AG09319 (cell line): ENCODE results near the gene FGF5.
"Not testable (repeated sequence)": the region's sequence is repeated elsewhere in the genome, so short reads cannot be mapped to it uniquely, and the experiment has no call there.

ENCODE experiments used
- DNase-seq: peaks from one replicate; pipeline ENCODE4 v3.0.0-alpha.2; 2010; ENCODE audit warnings: low read depth; ENCODE audit errors: extremely low read depth
- TF ChIP-seq, protein P1 (sequence below): IDR thresholded peaks from 2 replicates; pipeline ENCODE4 v1.5.1; 2011; ENCODE audit warnings: low read depth, mild to moderate bottlenecking, inconsistent platforms, low read length, moderate library complexity

The FGF5 gene

DNA sequence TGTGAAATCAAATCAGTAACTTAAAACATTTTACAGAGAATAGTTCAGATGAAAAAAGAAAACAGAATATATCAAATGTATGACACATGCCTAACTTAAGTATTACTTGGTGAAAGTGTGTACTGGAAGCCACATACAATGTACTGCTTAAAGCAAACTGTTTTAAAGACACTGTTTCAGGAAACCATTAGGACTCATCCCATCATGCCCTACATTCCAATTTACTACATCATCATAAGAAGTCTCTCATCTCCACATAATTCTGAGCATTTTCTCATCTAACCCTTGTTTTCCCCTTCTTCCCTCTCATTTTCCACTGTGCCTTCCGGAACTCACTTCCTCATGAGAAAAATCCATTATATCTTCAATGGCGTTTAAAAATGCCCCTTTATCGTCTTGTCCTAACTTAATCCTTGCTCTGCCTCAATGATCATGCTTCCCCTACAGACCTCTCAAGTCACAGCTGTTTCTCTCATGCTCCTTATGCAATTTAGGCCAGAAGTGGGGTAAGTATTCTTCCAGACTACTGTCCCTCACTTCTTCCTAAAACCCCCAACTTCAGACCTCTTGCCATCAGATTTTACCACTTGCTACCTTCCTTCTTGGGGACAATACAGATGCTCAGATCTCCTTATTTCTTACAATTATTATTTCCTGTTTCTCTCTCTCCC, 26.8 kb upstream of the FGF5 start:
- TF ChIP-seq, protein P1, sequence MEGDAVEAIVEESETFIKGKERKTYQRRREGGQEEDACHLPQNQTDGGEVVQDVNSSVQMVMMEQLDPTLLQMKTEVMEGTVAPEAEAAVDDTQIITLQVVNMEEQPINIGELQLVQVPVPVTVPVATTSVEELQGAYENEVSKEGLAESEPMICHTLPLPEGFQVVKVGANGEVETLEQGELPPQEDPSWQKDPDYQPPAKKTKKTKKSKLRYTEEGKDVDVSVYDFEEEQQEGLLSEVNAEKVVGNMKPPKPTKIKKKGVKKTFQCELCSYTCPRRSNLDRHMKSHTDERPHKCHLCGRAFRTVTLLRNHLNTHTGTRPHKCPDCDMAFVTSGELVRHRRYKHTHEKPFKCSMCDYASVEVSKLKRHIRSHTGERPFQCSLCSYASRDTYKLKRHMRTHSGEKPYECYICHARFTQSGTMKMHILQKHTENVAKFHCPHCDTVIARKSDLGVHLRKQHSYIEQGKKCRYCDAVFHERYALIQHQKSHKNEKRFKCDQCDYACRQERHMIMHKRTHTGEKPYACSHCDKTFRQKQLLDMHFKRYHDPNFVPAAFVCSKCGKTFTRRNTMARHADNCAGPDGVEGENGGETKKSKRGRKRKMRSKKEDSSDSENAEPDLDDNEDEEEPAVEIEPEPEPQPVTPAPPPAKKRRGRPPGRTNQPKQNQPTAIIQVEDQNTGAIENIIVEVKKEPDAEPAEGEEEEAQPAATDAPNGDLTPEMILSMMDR = no peak
- no peak for DNase-seq

DNA sequence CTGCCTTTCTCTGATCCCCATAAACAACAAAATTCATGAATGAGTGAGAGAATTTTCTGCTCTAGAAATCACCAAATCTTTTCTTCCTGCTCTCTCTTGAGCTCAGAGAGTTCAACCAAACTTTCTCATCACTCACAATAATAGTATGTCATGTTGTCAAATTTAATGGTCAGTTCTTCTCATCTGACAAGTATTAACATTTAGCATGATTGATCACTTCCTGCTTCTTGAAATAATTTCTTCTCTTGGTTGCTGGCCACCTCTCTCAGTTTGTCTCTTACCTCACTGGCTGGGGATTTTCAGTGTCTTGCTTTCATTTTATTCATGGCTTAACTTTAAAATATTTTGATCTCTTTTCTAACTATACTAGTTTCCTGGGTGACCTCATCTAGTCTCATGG, 25.5 kb upstream of the FGF5 start:
- no peak for DNase-seq
- TF ChIP-seq, protein P1 = no peak

DNA sequence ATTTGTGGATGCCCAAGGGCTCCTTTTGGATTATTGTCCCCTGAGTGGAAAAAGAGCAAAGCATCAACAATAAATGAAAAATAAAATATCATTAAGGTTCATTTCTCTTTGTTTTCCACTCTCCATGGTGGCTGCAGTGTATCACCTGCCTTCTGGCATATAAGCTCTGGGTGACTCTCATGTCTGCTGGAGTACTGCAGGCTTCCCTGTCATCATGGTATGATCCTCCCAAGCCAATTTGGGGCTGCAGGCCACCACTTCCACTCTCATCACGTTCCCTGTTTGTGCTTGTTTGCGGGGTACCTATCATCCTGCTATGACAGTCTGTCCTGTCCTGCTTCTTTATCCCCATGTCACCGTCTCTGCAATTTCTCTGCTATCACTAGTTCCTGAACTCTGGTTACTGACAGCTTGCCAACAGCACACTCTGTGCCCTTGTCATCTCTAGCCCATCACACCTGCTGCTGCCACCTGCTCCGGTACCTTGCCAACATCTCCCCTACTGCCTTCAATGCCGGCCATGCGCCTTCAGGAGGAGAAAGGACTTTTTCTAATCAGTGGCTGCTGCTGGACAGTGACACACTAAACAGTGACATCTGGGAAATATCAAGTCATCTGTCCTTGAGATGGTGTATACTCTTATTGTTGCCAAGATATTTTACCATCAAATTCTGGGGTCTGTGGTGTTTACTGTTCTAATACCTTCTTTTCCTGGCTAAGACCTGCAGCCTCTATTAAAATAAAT, 23.0 kb upstream of the FGF5 start:
- DNase-seq = no peak
- TF ChIP-seq, protein P1 = no peak

DNA sequence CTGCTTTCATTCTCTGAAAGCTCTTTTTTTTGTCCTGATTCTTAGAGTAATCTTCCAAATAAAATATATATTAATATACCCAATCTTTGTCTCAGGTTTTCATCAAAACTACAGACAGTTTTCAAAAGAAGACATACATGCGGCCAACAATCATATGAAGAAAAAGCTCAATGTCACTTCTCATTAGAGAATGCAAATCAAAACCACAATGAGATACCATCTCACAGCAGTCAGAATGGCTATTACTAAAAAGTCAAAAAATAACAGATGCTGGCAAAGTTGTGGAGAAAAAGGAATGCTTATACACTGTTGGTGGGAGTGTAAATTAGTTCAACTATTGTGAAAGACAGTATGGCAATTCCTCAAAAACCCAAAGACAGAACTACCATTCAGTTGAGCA, 19.0 kb upstream of the FGF5 start:
- DNase-seq = not testable (repeated sequence)

DNA sequence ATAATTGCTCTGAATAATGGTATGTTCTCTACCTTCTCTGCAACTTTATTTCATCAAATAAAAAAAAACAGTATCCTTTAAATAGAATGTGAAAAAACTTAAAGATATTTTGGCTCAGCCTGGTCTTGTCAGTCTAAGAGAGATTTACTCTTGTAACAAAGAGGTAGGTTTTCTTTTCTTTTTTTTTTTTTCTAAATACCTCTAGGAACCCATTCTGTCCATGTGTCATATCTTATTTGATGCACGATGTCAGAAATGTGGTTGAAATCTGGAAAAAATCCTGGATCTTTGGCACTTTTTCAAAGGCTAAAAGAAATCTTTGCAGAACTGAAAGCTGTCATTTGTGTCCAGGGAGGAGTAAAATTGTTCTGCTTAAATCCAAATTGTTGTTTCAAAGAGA, 17.3 kb upstream of the FGF5 start:
- TF ChIP-seq, protein P1 = no peak
- no peak for DNase-seq

DNA sequence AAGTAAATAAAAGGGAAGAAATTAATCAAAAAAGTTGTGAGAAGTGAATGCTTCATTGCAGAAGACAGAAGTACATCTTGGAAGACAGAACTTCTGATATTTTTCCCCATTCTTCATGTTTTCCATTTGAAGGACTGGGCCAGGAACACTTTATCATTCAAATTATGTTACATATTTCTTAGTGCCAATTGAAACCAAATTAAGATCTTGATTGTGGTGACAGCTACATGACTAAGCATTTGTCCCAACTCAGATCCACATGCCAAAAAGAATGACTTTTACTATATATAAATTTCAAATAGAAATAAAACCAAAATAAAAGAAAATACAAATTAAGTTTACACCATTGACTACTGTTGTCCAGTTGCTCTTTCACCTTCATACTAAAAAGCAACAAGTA, 14.0 kb upstream of the FGF5 start:
- no peak for DNase-seq
- TF ChIP-seq, protein P1 = no peak

DNA sequence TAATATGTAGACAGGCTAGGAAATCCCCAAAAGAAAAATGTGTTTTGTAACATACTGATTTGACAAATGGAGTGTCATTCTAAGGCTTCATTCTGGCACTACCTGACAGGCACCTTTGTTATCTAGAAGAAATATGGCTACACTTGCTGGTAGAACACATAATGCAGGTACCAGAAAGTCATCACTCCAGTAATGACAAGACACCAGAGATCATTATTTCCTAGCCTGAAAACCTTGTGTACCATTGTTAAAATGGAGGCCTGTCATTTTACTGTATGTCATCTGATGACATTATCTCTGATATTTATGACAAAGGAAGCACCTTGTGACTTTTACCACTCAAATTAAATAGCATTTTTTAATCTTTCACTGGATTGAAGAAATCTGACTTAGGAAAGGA, 13.5 kb upstream of the FGF5 start:
- TF ChIP-seq, protein P1 = no peak
- no peak for DNase-seq
